HuH-7.5 (cell line): Measurements from ENCODE around the gene SCN3B.

Source experiments
- DNase-seq: peaks from one replicate; pipeline ENCODE4 v3.0.0; 2011; ENCODE audit warnings: low spot score

SCN3B gene

GRCh38 chr11:123653827-123654565, 428 bp downstream of the SCN3B start:
- DNase-seq = peak; percentile 47

- no peak for DNase-seq
These were observed 969 bp downstream of the SCN3B start for GRCh38 chr11:123653483-123653826.

- DNase-seq = no peak
These were observed 1.8 kb downstream of the SCN3B start for GRCh38 chr11:123652599-123652998.

- DNase-seq = no peak
These were observed 3.5 kb downstream of the SCN3B start for GRCh38 chr11:123650901-123651300.

- DNase-seq = no peak
These were observed 9.0 kb downstream of the SCN3B start for GRCh38 chr11:123645286-123645975.

GRCh38 chr11:123642435-123642834, 12.0 kb downstream of the SCN3B start:
- no peak for DNase-seq

GRCh38 chr11:123641495-123641840, 13.0 kb downstream of the SCN3B start:
- no peak for DNase-seq

GRCh38 chr11:123640677-123641494, 13.5 kb downstream of the SCN3B start:
- DNase-seq = peak; percentile 16

GRCh38 chr11:123640029-123640428, 14.4 kb downstream of the SCN3B start:
- no peak for DNase-seq

GRCh38 chr11:123630126-123630608, 24.3 kb downstream of the SCN3B start:
- no peak for DNase-seq

- DNase-seq = no peak
These were observed 25.3 kb downstream of the SCN3B start for GRCh38 chr11:123628936-123629683.

GRCh38 chr11:123624974-123625373, 29.4 kb downstream of the SCN3B start:
- DNase-seq = no peak

- DNase-seq = no peak
These were observed 31.8 kb downstream of the SCN3B start for GRCh38 chr11:123622576-123622975.

- no peak for DNase-seq
These were observed 37.8 kb downstream of the SCN3B start for GRCh38 chr11:123616505-123617198.

- no peak for DNase-seq
These were observed 42.7 kb downstream of the SCN3B start for GRCh38 chr11:123611698-123612097.

- no peak for DNase-seq
These were observed 45.5 kb downstream of the SCN3B start for GRCh38 chr11:123608945-123609344.

GRCh38 chr11:123608371-123608770, 46.1 kb downstream of the SCN3B start:
- DNase-seq = no peak

GRCh38 chr11:123607781-123608180, 46.6 kb downstream of the SCN3B start:
- no peak for DNase-seq

GRCh38 chr11:123603666-123604065, 50.8 kb downstream of the SCN3B start:
- no peak for DNase-seq

GRCh38 chr11:123601743-123602142, 52.7 kb downstream of the SCN3B start:
- DNase-seq = no peak

GRCh38 chr11:123601136-123601535, 53.3 kb downstream of the SCN3B start:
- no peak for DNase-seq

- DNase-seq = no peak
These were observed 56.6 kb downstream of the SCN3B start for GRCh38 chr11:123597859-123598258.
